IMR-90 (cell line): ENCODE data around the gene P2RX7. TPM values are rescaled to one million over a fixed set of nuclear protein-coding genes. Genes with fewer than 3 reads are reported as not detected.
"Not testable (repeated sequence)": the region's sequence is repeated elsewhere in the genome, so short reads cannot be mapped to it uniquely, and the experiment has no call there.

ENCODE experiments used
- ATAC-seq: fragments of 200-7000 bp; cut with Tn5 transposase; 2 replicates; pipeline ENCODE4 v1.9.1; 2020; ENCODE audit warnings: low read depth, mild to moderate bottlenecking, moderate library complexity
- BruUV-seq: library from RNA; stranded (reverse); fragments of 400-500 nt; replicated peaks from 2 replicates; lab custom pipeline; 2021; lab: Mats Ljungman, UMichigan
- CTCF ChIA-PET: fragments of 300-600 bp; formaldehyde crosslinking; extraction: SDS; loops from one replicate; lab custom pipeline; 2021; ENCODE audit warnings: antibody characterized with exemption; lab: Yijun Ruan, JAX
- POLR2A ChIA-PET: fragments of 300-600 bp; sonication (Branson Sonifier 250); formaldehyde crosslinking; loops from one replicate; lab custom pipeline; 2022; ENCODE audit warnings: antibody characterized with exemption; ENCODE audit not compliant: unreplicated experiment; lab: Charles Lee
- DNase-seq: peaks from one replicate; pipeline ENCODE4 v3.0.0; 2013
- H2AFZ ChIP-seq: replicated peaks from 2 replicates; pipeline ENCODE3; 2013; ENCODE audit warnings: low read length, mild to moderate bottlenecking; ENCODE audit not compliant: poor library complexity
- H2AK5ac ChIP-seq: 2 replicates; pipeline ENCODE4 v1.6.1; 2013; ENCODE audit warnings: low read depth, low read length, inconsistent platforms
- H2AK9ac ChIP-seq: replicated peaks from 2 replicates; pipeline ENCODE3; 2013; ENCODE audit warnings: mild to moderate bottlenecking, low read depth, low read length, moderate library complexity; ENCODE audit not compliant: poor library complexity
- H2BK120ac ChIP-seq: 2 replicates; pipeline ENCODE4 v1.6.1; 2013; ENCODE audit warnings: low read depth, low read length, inconsistent platforms
- H2BK15ac ChIP-seq: 3 replicates; pipeline ENCODE4 v1.6.1; 2013; ENCODE audit warnings: low read depth, low read length, inconsistent platforms
- H2BK20ac ChIP-seq: 2 replicates; pipeline ENCODE4 v1.6.1; 2013; ENCODE audit warnings: low read depth, mild to moderate bottlenecking, inconsistent platforms, low read length, moderate library complexity
- H2BK5ac ChIP-seq: 2 replicates; pipeline ENCODE4 v1.6.1; 2013; ENCODE audit warnings: mild to moderate bottlenecking, low read depth, low read length, inconsistent platforms; ENCODE audit not compliant: poor library complexity, severe bottlenecking
- H3K14ac ChIP-seq: replicated peaks from 2 replicates; pipeline ENCODE4 v1.6.1; 2013; ENCODE audit warnings: low read depth, low read length, inconsistent platforms
- H3K18ac ChIP-seq: 2 replicates; pipeline ENCODE4 v1.6.1; 2013; ENCODE audit warnings: low read depth, low read length, control low read depth
- H3K23ac ChIP-seq: 2 replicates; pipeline ENCODE4 v1.6.1; 2013; ENCODE audit warnings: low read depth, low read length, inconsistent platforms
- H3K27ac ChIP-seq: 2 replicates; pipeline ENCODE4 v1.5.1; 2013; ENCODE audit warnings: mild to moderate bottlenecking, control low read depth, low read length; ENCODE audit not compliant: insufficient read depth
- H3K27me3 ChIP-seq: 2 replicates; pipeline ENCODE4 v1.6.1; 2013; ENCODE audit warnings: low read length; ENCODE audit not compliant: control insufficient read depth, insufficient read depth
- H3K36me3 ChIP-seq: 2 replicates; pipeline ENCODE4 v1.6.1; 2013; ENCODE audit warnings: low read length, mixed read lengths; ENCODE audit not compliant: control insufficient read depth, insufficient read depth
- H3K4ac ChIP-seq: 2 replicates; pipeline ENCODE4 v1.6.1; 2013; ENCODE audit warnings: low read depth, low read length, inconsistent platforms
- H3K4me1 ChIP-seq: 2 replicates; pipeline ENCODE4 v1.6.1; 2013; ENCODE audit warnings: low read length, mixed read lengths; ENCODE audit not compliant: control insufficient read depth, insufficient read depth
- H3K4me2 ChIP-seq: 2 replicates; pipeline ENCODE4 v1.6.1; 2013; ENCODE audit warnings: low read depth, mild to moderate bottlenecking, control low read depth, low read length, moderate library complexity
- H3K4me3 ChIP-seq: 2 replicates; pipeline ENCODE4 v1.5.1; 2013; ENCODE audit warnings: low read depth, mild to moderate bottlenecking, control low read depth, low read length, moderate library complexity; ENCODE audit not compliant: insufficient read depth
- H3K56ac ChIP-seq: 2 replicates; pipeline ENCODE4 v1.6.1; 2013; ENCODE audit warnings: low read length, inconsistent platforms; ENCODE audit not compliant: insufficient read depth; ENCODE audit errors: extremely low read depth
- H3K79me1 ChIP-seq, 2 experiments: 2 replicates each; pipeline ENCODE4 v1.6.1; 2013; ENCODE audit warnings: low read length in 2 of 2, inconsistent platforms in 1 of 2, low read depth in 1 of 2
- H3K9ac ChIP-seq: 2 replicates; pipeline ENCODE4 v1.6.1; 2013; ENCODE audit warnings: low read depth, low read length, control low read depth
- H3K9me1 ChIP-seq: 2 replicates; pipeline ENCODE4 v1.6.1; 2013; ENCODE audit warnings: low read length, inconsistent platforms; ENCODE audit not compliant: insufficient read depth
- H3K9me3 ChIP-seq: 2 replicates; pipeline ENCODE4 v1.6.1; 2013; ENCODE audit warnings: low read length; ENCODE audit not compliant: control insufficient read depth, insufficient read depth
- H4K20me1 ChIP-seq: 2 replicates; pipeline ENCODE4 v1.6.1; 2013; ENCODE audit warnings: low read length, inconsistent platforms; ENCODE audit not compliant: insufficient read depth
- H4K5ac ChIP-seq: 2 replicates; pipeline ENCODE4 v1.6.1; 2013; ENCODE audit warnings: mild to moderate bottlenecking, low read depth, low read length, control low read depth
- H4K8ac ChIP-seq, 2 experiments: 2 replicates each; pipeline ENCODE4 v1.6.1; 2013; ENCODE audit warnings: low read depth in 2 of 2, low read length in 2 of 2, control low read depth in 1 of 2, inconsistent platforms in 1 of 2
- H4K91ac ChIP-seq: 2 replicates; pipeline ENCODE4 v1.6.1; 2013; ENCODE audit warnings: low read depth, low read length, inconsistent platforms; ENCODE audit not compliant: insufficient read depth
- WGBS, 2 experiments: methylation state at CpG; one replicate each; pipeline versions ENCODE4 v1.1.5 to v1.1.7; 2013; ENCODE audit warnings: missing lambda C conversion rate in 2 of 2; ENCODE audit not compliant: insufficient read length in 1 of 2; ENCODE audit errors: extremely low coverage in 2 of 2; 5-methylcytosine and 5-hydroxymethylcytosine counted together
- dilution Hi-C: fragments of 300-500 bp; cut with HindIII; formaldehyde crosslinking; loops from one replicate; pipeline ENCODE4 v1.14.3; 2018; ENCODE audit warnings: low sequenced_read_pairs; ENCODE audit not compliant: unreplicated experiment
- in situ Hi-C: fragments of 300-500 bp; cut with MboI; formaldehyde crosslinking; loops from 3 replicates; pipeline ENCODE4 v1.14.3; 2019; ENCODE audit warnings: low sequenced_read_pairs, inconsistent platforms, mixed read lengths
- intact Hi-C: fragments of 100-400 bp; cut with micrococcal nuclease; formaldehyde crosslinking; loops from 2 replicates; pipeline ENCODE4 v1.10.0; 2022
- polyA plus RNA-seq, 3 experiments: library from polyadenylated mRNA; depleted of rRNA; stranded (reverse); fragments of >200 nt; gene quantifications; 2 replicates each; pipeline ENCODE4 v1.2.3, GENCODE V29; 2012; ENCODE audit warnings: low replicate concordance in 1 of 3
- total RNA-seq: library from RNA; depleted of rRNA; stranded (reverse); fragments of >200 nt; gene quantifications from 2 replicates; pipeline ENCODE4 v1.2.3, GENCODE V29; 2012

The P2RX7 gene
- total and polyA plus RNA-seq, 2 of the 4 experiments (the other 2 are of a cell fraction): 0.07 to 0.18 TPM

- H4K91ac ChIP-seq, H4K20me1 ChIP-seq, H3K18ac ChIP-seq, ATAC-seq, DNase-seq, H3K56ac ChIP-seq, POLR2A ChIA-PET, H3K9ac ChIP-seq, H4K5ac ChIP-seq, H2BK5ac ChIP-seq, BruUV-seq, H2BK15ac ChIP-seq, H2BK120ac ChIP-seq, H2AK9ac ChIP-seq, H3K79me1 ChIP-seq, H4K8ac ChIP-seq, H2BK20ac ChIP-seq, H3K4me1 ChIP-seq, H3K14ac ChIP-seq, H3K27me3 ChIP-seq, H2AFZ ChIP-seq, H3K9me1 ChIP-seq, H3K4ac ChIP-seq, CTCF ChIA-PET, intact Hi-C loops, H3K4me2 ChIP-seq, H3K4me3 ChIP-seq, H3K27ac ChIP-seq, H3K36me3 ChIP-seq, H3K23ac ChIP-seq, dilution Hi-C loops, in situ Hi-C loops, H2AK5ac ChIP-seq, H3K9me3 ChIP-seq: not testable (repeated sequence)
- WGBS, 2 experiments: no CpG with 5 or more reads among the region's 3 CpGs
Observed at GRCh38 chr12:121149289-121149688, 16.6 kb downstream of the P2RX7 start.
